ENCODE results near the gene AP2M1. TPM values are rescaled to one million over a fixed set of nuclear protein-coding genes. Genes with fewer than 3 reads are reported as not detected.
A peak's percentile ranks its signal among the peaks of the same experiment; 100 is the strongest.
"Not testable (repeated sequence)": the region's sequence is repeated elsewhere in the genome, so short reads cannot be mapped to it uniquely, and the experiment has no call there.

AP2M1 gene
- total RNA-seq, 1 donor from 2014 or later = 442 TPM

DNA sequence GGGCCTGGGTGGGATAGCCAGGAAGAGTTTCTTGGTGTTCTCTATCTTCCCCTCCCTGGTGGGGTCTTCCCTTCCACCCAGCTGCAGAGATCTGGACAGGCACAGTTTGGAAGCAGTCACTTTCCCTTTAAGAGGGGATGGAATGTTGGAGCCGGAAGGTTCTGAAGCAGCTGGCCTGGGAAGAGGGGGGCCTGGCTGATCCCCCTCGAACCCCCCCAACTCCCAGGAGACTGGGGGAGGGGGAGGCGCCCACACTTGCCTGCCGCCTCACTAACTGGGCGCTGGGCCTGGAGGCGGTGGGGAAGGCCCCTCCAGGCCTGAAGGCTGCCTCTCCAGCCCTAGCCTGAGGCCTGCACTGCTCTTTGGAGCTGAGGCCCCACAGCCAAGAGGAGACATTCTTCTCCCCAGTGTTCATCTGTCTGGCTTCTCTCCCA lies 18.1 kb upstream of the AP2M1 start:
- DNase-seq (ENCODE audit: low read depth in 2 of 2) = peak; percentile 29 to 42

DNA sequence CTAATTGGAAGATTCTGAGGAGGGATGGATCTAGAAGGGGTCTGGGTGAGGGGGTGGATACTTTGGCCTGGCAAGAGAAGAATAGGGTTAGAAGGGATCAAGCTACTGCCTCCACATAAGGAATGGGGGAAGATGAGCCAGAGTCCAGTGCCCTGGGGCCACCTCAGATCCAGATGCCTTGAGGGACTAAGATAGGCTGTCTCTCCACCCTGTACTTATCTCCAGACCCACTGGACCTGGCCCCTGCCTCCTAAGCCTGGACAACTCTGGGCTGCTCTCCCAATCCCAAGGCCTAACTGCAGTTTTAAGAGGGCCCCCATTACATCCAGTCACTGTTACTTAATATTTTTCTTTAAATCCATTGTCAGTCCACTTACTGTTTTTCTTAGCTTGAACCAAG lies 17.4 kb upstream of the AP2M1 start:
- DNase-seq (ENCODE audit: low read depth in 2 of 2) = no peak

- DNase-seq (ENCODE audit: low read depth in 2 of 2) = no peak
Observed at GRCh38 chr3:184158404-184158803, 16.3 kb upstream of the AP2M1 start.

DNA sequence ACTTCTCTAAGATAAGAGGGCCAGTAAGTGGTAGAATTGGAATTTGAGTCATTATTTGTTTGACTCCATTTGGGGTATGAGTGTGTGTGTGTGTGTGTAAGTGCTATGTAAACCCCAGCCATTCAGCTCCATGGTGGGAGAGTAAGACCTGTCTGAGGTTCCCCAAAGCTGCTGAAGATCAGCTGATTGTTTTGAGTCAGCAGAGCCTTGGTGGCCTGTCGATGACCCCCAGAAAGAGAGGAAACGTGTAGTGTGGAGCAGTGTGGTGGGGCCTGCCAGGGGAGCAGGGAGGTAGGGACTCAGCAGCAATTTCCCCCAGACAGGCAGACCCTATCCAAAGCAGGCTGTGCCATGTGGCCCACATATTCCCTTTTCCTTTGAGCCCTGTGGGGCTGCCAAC lies 14.2 kb upstream of the AP2M1 start:
- peak in 1 of 2 donors; percentile 64 for DNase-seq (ENCODE audit: low read depth in 2 of 2)

DNA sequence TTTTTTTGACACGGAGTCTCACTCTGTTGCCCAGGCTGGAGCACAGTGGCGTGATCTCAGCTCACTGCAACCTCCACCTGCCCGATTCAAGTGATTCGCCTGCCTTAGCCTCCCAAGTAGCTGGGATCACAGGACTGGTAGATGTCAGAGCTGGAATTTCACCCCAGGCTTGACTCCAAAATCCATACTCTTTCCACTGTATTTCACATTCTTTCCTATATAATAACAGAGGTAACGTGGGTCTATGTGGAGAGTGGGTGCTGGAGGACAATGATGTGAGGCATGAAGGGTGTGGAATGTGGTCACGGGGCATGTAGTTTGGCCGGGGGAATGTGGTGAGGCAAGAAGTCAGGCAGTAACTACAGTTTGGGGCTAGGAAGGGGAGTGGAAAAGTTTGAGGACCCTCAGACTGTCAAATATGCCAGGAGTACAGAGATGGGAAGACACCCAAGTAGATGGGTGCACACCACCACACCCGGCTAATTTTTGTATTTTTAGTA lies 12.0 kb upstream of the AP2M1 start:
- DNase-seq (ENCODE audit: low read depth in 2 of 2) = not testable (repeated sequence)

DNA sequence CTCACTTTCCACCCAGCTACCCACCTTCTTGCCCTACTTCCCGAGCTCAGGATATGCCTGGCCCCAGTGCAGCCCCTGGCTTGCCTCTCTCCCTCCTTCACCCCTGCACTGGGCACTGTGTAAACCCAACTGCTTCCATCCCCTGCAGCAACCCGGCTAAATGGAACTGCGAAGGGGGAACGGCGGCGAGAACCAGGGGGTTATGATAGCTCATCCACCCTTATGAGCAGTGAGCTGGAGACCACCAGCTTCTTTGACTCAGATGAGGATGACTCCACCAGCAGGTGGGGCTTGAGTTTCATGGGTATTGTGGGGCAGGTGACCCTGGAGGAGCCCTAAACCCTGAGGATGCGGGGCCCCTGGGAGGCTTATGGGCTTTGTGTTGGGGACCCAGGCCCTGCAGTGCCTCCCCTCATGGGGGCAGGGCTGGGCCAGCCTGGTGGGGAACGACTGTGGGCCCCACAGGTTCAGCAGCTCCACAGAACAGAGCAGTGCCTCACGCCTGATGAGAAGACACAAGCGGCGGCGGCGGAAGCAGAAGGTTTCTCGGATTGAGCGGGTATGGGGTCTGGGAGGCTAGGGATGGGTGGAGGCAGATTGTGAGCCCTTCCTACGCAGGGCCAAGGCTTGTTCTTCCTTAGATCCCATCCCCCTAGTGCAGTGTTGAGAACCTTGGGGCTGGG lies 9.9 kb upstream of the AP2M1 start:
- no peak for DNase-seq (ENCODE audit: low read depth in 2 of 2)

GRCh38 chr3:184165543-184165942 lies 9.1 kb upstream of the AP2M1 start:
- no peak for DNase-seq (ENCODE audit: low read depth in 2 of 2)

DNA sequence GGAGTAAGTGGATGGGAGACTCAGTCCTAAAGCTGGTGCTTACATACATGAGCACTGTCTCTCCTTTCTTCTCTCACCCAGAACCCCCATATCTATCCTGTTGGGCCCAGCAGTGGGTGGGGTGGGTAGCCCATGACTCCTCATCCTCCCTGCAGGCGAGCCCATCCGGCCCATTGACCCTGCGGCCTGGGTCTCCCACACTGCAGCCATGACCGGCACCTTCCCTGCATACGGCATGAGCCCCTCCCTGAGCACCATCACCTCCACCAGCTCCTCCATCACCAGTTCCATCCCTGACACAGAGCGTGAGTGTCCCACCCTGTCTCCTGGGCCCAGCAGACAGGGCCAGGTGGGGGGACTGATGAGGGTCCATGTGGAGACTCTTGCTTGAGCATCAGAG lies 8.0 kb upstream of the AP2M1 start:
- no peak for DNase-seq (ENCODE audit: low read depth in 2 of 2)

GRCh38 chr3:184167786-184168185 lies 6.9 kb upstream of the AP2M1 start:
- DNase-seq (ENCODE audit: low read depth in 2 of 2) = no peak

DNA sequence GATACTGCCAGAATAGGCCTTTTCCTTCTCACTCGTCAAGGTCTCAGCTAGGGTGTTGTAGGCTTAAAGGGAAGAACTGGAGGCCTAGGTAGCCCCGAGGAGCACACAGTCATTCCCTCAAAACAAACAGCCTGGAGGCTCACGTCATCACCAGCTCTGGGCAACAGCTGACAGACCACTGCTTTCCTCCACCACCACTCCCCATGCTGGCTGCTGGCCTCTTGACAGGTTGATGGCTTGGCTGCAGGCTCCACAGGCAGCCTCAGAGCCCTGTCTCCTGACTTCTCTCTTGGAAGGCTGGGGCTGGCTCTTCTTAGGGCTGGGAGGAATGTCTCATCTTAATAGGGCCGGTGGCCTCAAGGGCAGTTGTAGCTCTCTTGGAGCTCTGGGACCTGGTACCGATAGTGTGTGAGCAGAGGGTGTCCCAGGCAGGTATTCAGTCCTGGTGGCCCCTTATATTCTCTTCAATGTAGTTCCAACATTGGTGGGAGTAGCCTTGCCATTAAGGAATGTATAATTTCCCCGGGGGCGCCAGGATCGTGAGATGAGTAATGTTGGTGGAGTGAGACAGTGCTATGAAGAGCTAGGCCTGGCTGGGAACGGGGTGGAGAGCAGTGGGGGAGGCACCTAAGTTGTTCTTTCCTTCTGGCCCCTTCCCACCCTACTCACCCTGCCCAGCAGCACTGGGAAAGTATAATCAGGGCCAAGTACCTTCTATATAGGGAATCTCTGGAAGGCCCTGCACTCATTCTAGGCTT lies 6.1 kb upstream of the AP2M1 start:
- no peak for DNase-seq (ENCODE audit: low read depth in 2 of 2)

GRCh38 chr3:184169896-184170875 lies 4.5 kb upstream of the AP2M1 start:
- no peak for DNase-seq (ENCODE audit: low read depth in 2 of 2)

- DNase-seq (ENCODE audit: low read depth in 2 of 2) = no peak
Observed at GRCh38 chr3:184171562-184171961, 3.1 kb upstream of the AP2M1 start.

DNA sequence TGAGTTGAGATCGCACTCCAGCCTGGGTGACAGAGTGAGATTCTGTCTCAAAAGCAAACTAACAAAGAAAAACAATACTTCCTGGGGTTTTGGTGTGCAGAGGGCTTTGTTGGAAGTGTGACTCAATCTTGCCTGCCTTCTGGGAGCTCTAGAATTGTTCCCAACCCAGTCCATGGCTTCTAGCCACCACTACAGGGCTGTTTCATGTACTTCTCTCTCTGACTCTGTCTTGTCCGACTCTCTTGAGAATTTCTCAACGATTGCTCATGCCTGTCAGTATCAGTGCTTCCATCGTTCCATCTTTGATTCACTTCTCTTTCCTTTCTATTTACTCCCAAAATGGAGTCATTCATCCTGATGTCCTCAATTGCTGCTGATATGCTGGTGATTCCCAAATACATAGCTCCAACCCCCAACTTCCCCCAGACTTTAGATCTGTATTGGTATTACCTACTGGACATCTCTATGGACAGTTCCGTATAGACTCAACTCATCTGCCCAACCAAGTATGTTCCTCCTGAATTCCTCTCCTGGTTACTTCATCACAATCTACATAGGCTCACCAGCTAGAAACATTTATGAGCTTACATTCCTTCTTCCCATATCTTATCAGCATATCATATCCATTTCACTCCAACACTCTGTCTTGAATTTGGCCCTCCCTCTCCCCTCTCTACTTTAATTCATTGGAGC lies 1.8 kb upstream of the AP2M1 start:
- peak; percentile 15 to 71 for DNase-seq (ENCODE audit: low read depth in 2 of 2)

GRCh38 chr3:184173374-184173722 lies 1.3 kb upstream of the AP2M1 start:
- no peak for DNase-seq (ENCODE audit: low read depth in 2 of 2)

DNA sequence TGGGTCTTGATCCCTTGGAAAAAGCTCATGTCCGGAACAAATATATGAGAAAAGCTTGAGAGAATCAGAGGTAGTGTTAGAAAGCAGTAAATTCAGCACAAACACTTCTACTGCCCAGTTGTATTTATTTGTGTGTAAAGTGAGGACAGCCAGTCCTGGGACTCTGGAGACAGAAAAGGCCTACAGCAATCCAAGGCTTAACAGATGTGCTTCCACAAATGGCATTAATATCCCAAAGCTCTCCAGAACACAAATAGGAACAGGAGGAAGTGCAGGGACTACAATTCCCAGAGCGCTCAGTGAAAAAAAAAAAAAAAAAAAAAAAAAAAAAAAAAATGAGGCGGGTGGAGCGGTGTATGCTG lies 390 bp upstream of the AP2M1 start:
- DNase-seq (ENCODE audit: low read depth in 2 of 2) = no peak

- no peak for DNase-seq (ENCODE audit: low read depth in 2 of 2)
Observed at GRCh38 chr3:184175506-184175905, 851 bp downstream of the AP2M1 start.

DNA sequence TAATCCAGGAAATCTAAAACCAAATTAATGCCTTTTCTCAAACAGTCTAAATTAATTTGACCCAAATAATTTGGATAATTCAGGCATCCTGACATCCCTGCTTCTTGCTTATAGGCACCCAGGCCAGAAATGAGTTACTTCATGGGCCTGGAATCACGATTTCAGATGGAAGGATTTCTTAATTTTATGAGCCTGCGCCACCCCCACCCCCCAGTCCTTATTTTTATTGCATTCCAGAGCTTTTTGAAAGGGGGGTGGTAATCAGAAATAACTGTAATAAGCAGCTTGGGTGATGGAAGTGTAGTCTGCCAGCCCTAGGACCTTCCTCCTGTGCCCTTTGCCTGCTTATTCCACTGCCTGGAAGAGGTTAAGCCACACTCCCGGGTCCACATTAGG lies 1.3 kb downstream of the AP2M1 start:
- no peak for DNase-seq (ENCODE audit: low read depth in 2 of 2)

DNA sequence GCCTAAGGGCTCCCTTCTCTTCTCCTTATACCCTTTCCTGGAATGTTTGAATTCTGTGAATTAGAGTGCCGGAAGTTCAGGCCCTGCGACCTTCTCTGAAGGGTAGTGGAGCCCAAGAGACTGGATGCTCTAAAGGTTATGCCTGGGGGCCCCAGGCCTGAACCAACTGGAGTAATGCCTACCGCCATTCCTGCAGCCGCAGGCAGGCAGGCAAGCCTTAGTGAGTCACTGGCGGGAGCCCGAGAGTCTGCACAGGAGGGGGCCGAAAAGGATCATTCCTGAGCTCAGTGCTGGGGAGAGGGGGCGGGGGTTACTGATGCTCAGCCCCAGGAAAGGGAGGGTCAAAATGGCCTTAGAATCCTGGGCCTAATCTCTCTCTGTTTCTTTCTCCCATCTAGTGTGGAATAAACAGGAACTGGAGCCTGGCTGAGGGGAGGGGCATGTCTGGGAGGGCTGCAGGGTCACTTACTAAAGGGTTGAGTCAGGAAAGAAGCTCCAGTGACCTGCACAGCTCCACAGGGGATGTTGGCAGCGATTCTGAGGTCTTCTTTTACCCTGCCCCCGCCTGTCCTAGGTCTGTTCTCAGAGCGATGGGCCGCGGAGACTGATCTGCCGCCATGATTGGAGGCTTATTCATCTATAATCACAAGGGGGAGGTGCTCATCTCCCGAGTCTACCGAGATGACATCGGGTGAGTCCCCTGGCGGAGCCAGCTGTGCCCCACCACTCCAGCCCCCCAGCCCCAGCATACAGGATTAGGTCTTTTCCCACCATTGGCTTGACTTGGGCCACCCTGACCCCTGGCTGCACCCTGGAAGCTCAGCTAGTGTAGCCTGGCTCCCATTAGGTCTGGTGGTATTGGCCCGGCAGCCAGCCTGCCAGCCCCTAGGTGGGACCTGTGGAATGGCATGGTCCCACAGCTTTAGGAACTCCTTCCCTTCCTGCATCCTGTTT lies 2.0 kb downstream of the AP2M1 start:
- peak; percentile 80 to 92 for DNase-seq (ENCODE audit: low read depth in 2 of 2)

DNA sequence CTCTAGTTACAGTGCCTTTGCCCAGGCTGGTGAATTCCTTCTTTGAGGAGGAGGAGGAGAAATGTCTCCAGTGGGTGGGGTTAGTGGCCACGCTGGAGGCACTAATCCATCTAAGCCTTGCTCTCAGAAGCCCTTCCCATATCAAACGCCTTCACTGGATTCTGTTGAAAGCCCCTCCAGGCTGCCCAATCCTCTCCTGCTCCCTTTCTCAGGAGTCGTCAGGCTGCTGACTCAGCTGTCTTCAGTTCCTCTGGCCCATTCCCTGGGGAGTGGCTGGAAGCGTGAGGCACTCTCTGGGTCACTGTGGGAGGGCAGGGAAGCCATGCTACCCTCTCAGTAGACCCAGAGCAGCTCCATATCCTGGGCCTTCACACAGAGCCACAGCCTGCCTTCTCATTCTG lies 2.7 kb downstream of the AP2M1 start:
- DNase-seq (ENCODE audit: low read depth in 2 of 2) = peak in 1 of 2 donors; percentile 46

- no peak for DNase-seq (ENCODE audit: low read depth in 2 of 2)
Observed at GRCh38 chr3:184177767-184178306, 3.2 kb downstream of the AP2M1 start.
